Keratinocyte (primary cell): ENCODE data around the gene GAB1. TPM values are rescaled to one million over a fixed set of nuclear protein-coding genes. Genes with fewer than 3 reads are reported as not detected.

Source experiments
- DNase-seq: peaks from one replicate; pipeline ENCODE4 v3.0.0-alpha.2; 2011; ENCODE audit warnings: low read depth, missing footprints, low spot score
- FAIRE-seq: peaks from 2 replicates; lab custom pipeline; 2011; peaks lifted over from hg19 to GRCh38; lab: Jason Lieb, UNC
- H2AFZ ChIP-seq: 2 replicates; pipeline ENCODE4 v1.6.0; 2012; ENCODE audit warnings: low read length, control low read depth, inconsistent platforms; ENCODE audit not compliant: control insufficient read depth
- H3K27ac ChIP-seq: 2 replicates; pipeline ENCODE4 v1.5.1; 2011; ENCODE audit warnings: low read length; ENCODE audit not compliant: control insufficient read depth, insufficient read depth
- H3K27me3 ChIP-seq: 3 replicates; pipeline ENCODE4 v1.6.0; 2011; ENCODE audit warnings: low read length; ENCODE audit not compliant: control insufficient read depth, insufficient read depth; ENCODE audit errors: extremely low read depth
- H3K36me3 ChIP-seq, 2 experiments: 2 replicates in 1 of 2; 3 replicates in 1 of 2; pipeline ENCODE4 v1.5.1; 2011; ENCODE audit warnings: low read length in 2 of 2, mild to moderate bottlenecking in 1 of 2; ENCODE audit not compliant: control insufficient read depth in 2 of 2, insufficient read depth in 2 of 2; ENCODE audit errors: extremely low read depth in 1 of 2
- H3K4me1 ChIP-seq: 3 replicates; pipeline ENCODE4 v1.5.1; 2011; ENCODE audit warnings: low read length; ENCODE audit not compliant: control insufficient read depth, insufficient read depth; ENCODE audit errors: extremely low read depth
- H3K4me2 ChIP-seq: 3 replicates; pipeline ENCODE4 v1.6.0; 2011; ENCODE audit warnings: low read depth, low read length; ENCODE audit not compliant: control insufficient read depth, insufficient read depth; ENCODE audit errors: extremely low read depth
- H3K4me3 ChIP-seq, 3 experiments: fragments of 200-600 bp in 1 of 3; sonication (generic) in 1 of 3; 2 replicates in 2 of 3; 3 replicates in 1 of 3; pipeline ENCODE4 v1.5.1; 2011 to 2016; ENCODE audit warnings: low read length in 3 of 3, mild to moderate bottlenecking in 3 of 3, control low read depth in 2 of 3, inconsistent platforms in 1 of 3, low read depth in 1 of 3, mixed read lengths in 1 of 3, mixed run types in 1 of 3, moderate library complexity in 1 of 3; ENCODE audit not compliant: control insufficient read depth in 2 of 3, insufficient read depth in 2 of 3; ENCODE audit errors: extremely low read depth in 1 of 3
- H3K79me2 ChIP-seq: 2 replicates; pipeline ENCODE4 v1.6.0; 2012; ENCODE audit warnings: low read length; ENCODE audit not compliant: control insufficient read depth, insufficient read depth
- H3K9ac ChIP-seq: 3 replicates; pipeline ENCODE4 v1.6.0; 2011; ENCODE audit warnings: low read length; ENCODE audit not compliant: control insufficient read depth, insufficient read depth; ENCODE audit errors: extremely low read depth
- H3K9me1 ChIP-seq: 3 replicates; pipeline ENCODE4 v1.6.0; 2011; ENCODE audit warnings: low read length; ENCODE audit not compliant: control insufficient read depth, insufficient read depth; ENCODE audit errors: extremely low read depth
- H3K9me3 ChIP-seq: 2 replicates; pipeline ENCODE4 v1.5.1; 2012; ENCODE audit warnings: low read depth, low read length; ENCODE audit not compliant: control insufficient read depth
- H4K20me1 ChIP-seq: 3 replicates; pipeline ENCODE4 v1.6.0; 2011; ENCODE audit warnings: low read length; ENCODE audit not compliant: control insufficient read depth, insufficient read depth; ENCODE audit errors: extremely low read depth
- CTCF ChIP-seq, 3 experiments: IDR thresholded peaks in 1 of 3; conservative IDR thresholded peaks in 1 of 3; optimal IDR thresholded peaks in 1 of 3; 2 replicates in 2 of 3; 3 replicates in 1 of 3; pipeline versions ENCODE3 to v1.5.1; 2011; ENCODE audit warnings: low read length in 3 of 3, mild to moderate bottlenecking in 3 of 3, moderate library complexity in 2 of 3, control low read depth in 1 of 3, inconsistent platforms in 1 of 3; ENCODE audit not compliant: insufficient read depth in 2 of 3; ENCODE audit errors: extremely low read depth in 1 of 3
- EZH2 ChIP-seq: IDR thresholded peaks from one replicate; pipeline ENCODE4 v1.6.1; 2012; ENCODE audit warnings: inconsistent platforms, mild to moderate bottlenecking, low read length, moderate library complexity
- dilution Hi-C: fragments of 300-500 bp; cut with MboI; formaldehyde crosslinking; loops from one replicate; pipeline ENCODE4 v1.7.0; 2020; ENCODE audit warnings: low sequenced_read_pairs; ENCODE audit not compliant: extremely low pct_ligation_motif_present
- polyA plus RNA-seq, 5 experiments: library from polyadenylated mRNA; depleted of rRNA in 3 of 5; stranded (reverse) in 3 of 5; stranded (forward) in 1 of 5; unstranded in 1 of 5; fragments of >200 nt; gene quantifications; 1 replicate in 1 of 5; 2 replicates in 3 of 5; 3 replicates in 1 of 5; pipeline versions ENCODE4 v1.2.1 to v1.2.3, GENCODE V29; 2011 to 2012; ENCODE audit warnings: missing spikeins in 2 of 5, low read depth in 1 of 5, low replicate concordance in 1 of 5

The GAB1 gene
- polyA plus RNA-seq, 1 donor (not counting 4 experiments of a cell fraction or from before 2014, with no cell fraction given) = 11.0 TPM

GRCh38 chr4:143374255-143374654 is 37.6 kb downstream of the GAB1 start:
- Histone ChIP-seq H3K27ac (no peak overlapping the region), H3K9me3 (no peaks in the 10 kb centered on the region), H3K36me3 (no peaks in the 10 kb centered on the region), H2AFZ (no peak overlapping the region), H3K4me3 (no peak overlapping the region), H3K9me1 (peaks cover 3% of the 10 kb centered on the region), H3K9ac (no peak overlapping the region), H3K4me2 (no peak overlapping the region), H4K20me1 (no peaks in the 10 kb centered on the region), H3K27me3 (no peaks in the 10 kb centered on the region), H3K79me2 (peaks cover 44% of the 10 kb centered on the region), H3K4me1 (peaks cover 3% of the 10 kb centered on the region)
- FAIRE-seq = no peak
- dilution Hi-C loops = no loop called here
- TF ChIP-seq CTCF (optimal IDR thresholded peaks at IDR 0.05 in 1 of 3, IDR thresholded peaks at IDR 0.05 in 1 of 3, conservative IDR thresholded peaks at IDR 0.05 in 1 of 3; ENCODE audit: extremely low read depth in 1 of 3, insufficient read depth in 2 of 3, low read length in 3 of 3) (no peak), EZH2 (no peak)
- DNase-seq = no peak

GRCh38 chr4:143374771-143375170 is 38.1 kb downstream of the GAB1 start:
- Histone ChIP-seq H3K4me2 (no peak overlapping the region), H2AFZ (no peak overlapping the region), H3K9me1 (peaks cover 3% of the 10 kb centered on the region), H3K27me3 (no peaks in the 10 kb centered on the region), H3K9me3 (no peaks in the 10 kb centered on the region), H3K4me1 (peaks cover 3% of the 10 kb centered on the region), H3K4me3 (no peak overlapping the region), H3K9ac (no peak overlapping the region), H3K36me3 (no peaks in the 10 kb centered on the region), H3K27ac (no peak overlapping the region), H3K79me2 (peaks cover 47% of the 10 kb centered on the region), H4K20me1 (no peaks in the 10 kb centered on the region)
- FAIRE-seq (no peak), DNase-seq (no peak)
- dilution Hi-C loops = no loop called here
- no peak for TF ChIP-seq CTCF (optimal IDR thresholded peaks at IDR 0.05 in 1 of 3, IDR thresholded peaks at IDR 0.05 in 1 of 3, conservative IDR thresholded peaks at IDR 0.05 in 1 of 3; ENCODE audit: extremely low read depth in 1 of 3, insufficient read depth in 2 of 3, low read length in 3 of 3)
- TF ChIP-seq EZH2 = no peak
